CD14-positive monocyte (primary cell): ENCODE data around the gene RHOV. TPM values are rescaled to one million over a fixed set of nuclear protein-coding genes. Genes with fewer than 3 reads are reported as not detected.

ENCODE experiments used
- DNase-seq, 3 donors: peaks; one replicate each; pipeline ENCODE4 v3.0.0-alpha.2; 2011 to 2022
- H2AFZ ChIP-seq: 2 replicates; pipeline ENCODE4 v1.6.0; 2012; ENCODE audit warnings: mild to moderate bottlenecking, low read depth, low read length, inconsistent platforms; ENCODE audit not compliant: insufficient read depth, poor library complexity, severe bottlenecking
- H3K27ac ChIP-seq, 2 donors: 1 replicate in 1 of 2; 2 replicates in 1 of 2; pipeline ENCODE4 v1.5.1; 2012 to 2013; ENCODE audit warnings: low read length in 2 of 2, control low read depth in 1 of 2, inconsistent platforms in 1 of 2, low read depth in 1 of 2, mild to moderate bottlenecking in 1 of 2
- H3K27me3 ChIP-seq, 2 donors: one replicate each; pipeline versions ENCODE4 v1.6.0 to v1.6.1; 2011 to 2013; ENCODE audit warnings: low read length in 2 of 2; ENCODE audit not compliant: control insufficient read depth in 2 of 2, insufficient read depth in 2 of 2
- H3K36me3 ChIP-seq, 2 donors: replicated peaks in 1 of 2; 1 replicate in 1 of 2; 2 replicates in 1 of 2; pipeline versions ENCODE4 v1.5.1 to v1.6.1; 2012 to 2013; ENCODE audit warnings: low read length in 2 of 2, control low read depth in 1 of 2, inconsistent platforms in 1 of 2, mild to moderate bottlenecking in 1 of 2; ENCODE audit not compliant: insufficient read depth in 2 of 2, control insufficient read depth in 1 of 2
- H3K4me1 ChIP-seq, 2 donors: 1 replicate in 1 of 2; 2 replicates in 1 of 2; pipeline versions ENCODE4 v1.5.1 to v1.6.1; 2012 to 2013; ENCODE audit warnings: low read length in 2 of 2, control low read depth in 1 of 2, inconsistent platforms in 1 of 2, mild to moderate bottlenecking in 1 of 2, moderate library complexity in 1 of 2; ENCODE audit not compliant: insufficient read depth in 2 of 2, control insufficient read depth in 1 of 2
- H3K4me2 ChIP-seq: replicated peaks from 2 replicates; pipeline ENCODE3; 2012; ENCODE audit warnings: low read length, moderate library complexity, mild to moderate bottlenecking; ENCODE audit not compliant: poor library complexity, severe bottlenecking; ENCODE audit errors: extremely low read depth
- H3K4me3 ChIP-seq, 3 experiments: fragments of 200-600 bp in 1 of 3; sonication (generic) in 1 of 3; replicated peaks in 1 of 3; 1 replicate in 2 of 3; 2 replicates in 1 of 3; pipeline ENCODE4 v1.5.1; 2011 to 2013; ENCODE audit warnings: low read length in 3 of 3, mild to moderate bottlenecking in 3 of 3, control low read depth in 2 of 3, low read depth in 2 of 3, inconsistent platforms in 1 of 3, moderate library complexity in 1 of 3
- H3K79me2 ChIP-seq: 2 replicates; pipeline ENCODE4 v1.6.0; 2012; ENCODE audit warnings: mild to moderate bottlenecking, control low read depth, inconsistent platforms, low read length, moderate library complexity; ENCODE audit not compliant: insufficient read depth
- H3K9ac ChIP-seq: 2 replicates; pipeline ENCODE4 v1.6.0; 2017; ENCODE audit warnings: low read length, mild to moderate bottlenecking; ENCODE audit not compliant: insufficient read depth, poor library complexity, severe bottlenecking
- H3K9me3 ChIP-seq, 2 donors: replicated peaks in 1 of 2; 1 replicate in 1 of 2; 2 replicates in 1 of 2; pipeline versions ENCODE4 v1.5.1 to v1.6.1; 2012 to 2013; ENCODE audit warnings: low read length in 2 of 2, control low read depth in 1 of 2; ENCODE audit not compliant: control insufficient read depth in 1 of 2, insufficient read depth in 1 of 2
- H4K20me1 ChIP-seq: 2 replicates; pipeline ENCODE4 v1.6.0; 2012; ENCODE audit warnings: mild to moderate bottlenecking, low read length, control low read depth, moderate library complexity; ENCODE audit not compliant: insufficient read depth
- H3K27ac Mint-ChIP-seq, 7 donors: one replicate each; pipeline ENCODE4 v1.8.0; 2020; ENCODE audit warnings: mild to moderate bottlenecking in 7 of 7, mixed read lengths in 7 of 7, moderate library complexity in 6 of 7, inconsistent platforms in 2 of 7
- H3K27me3 Mint-ChIP-seq, 3 donors: one replicate each; pipeline ENCODE4 v1.8.0; 2021 to 2022; ENCODE audit warnings: low read depth in 3 of 3, mild to moderate bottlenecking in 3 of 3, mixed read lengths in 3 of 3, moderate library complexity in 3 of 3, inconsistent platforms in 1 of 3
- H3K36me3 Mint-ChIP-seq, 2 donors: one replicate each; pipeline ENCODE4 v1.8.0; 2020; ENCODE audit warnings: mixed read lengths in 2 of 2, inconsistent platforms in 1 of 2, mild to moderate bottlenecking in 1 of 2
- H3K4me1 Mint-ChIP-seq: one replicate; pipeline ENCODE4 v1.8.0; 2020; ENCODE audit warnings: mild to moderate bottlenecking, mixed read lengths
- H3K4me3 Mint-ChIP-seq, 2 donors: one replicate each; pipeline ENCODE4 v1.8.0; 2020; ENCODE audit warnings: mild to moderate bottlenecking in 2 of 2, mixed read lengths in 2 of 2, moderate library complexity in 1 of 2
- H3K9me3 Mint-ChIP-seq, 7 donors: one replicate each; pipeline ENCODE4 v1.8.0; 2020 to 2022; ENCODE audit warnings: mixed read lengths in 7 of 7, mild to moderate bottlenecking in 6 of 7, moderate library complexity in 6 of 7, inconsistent platforms in 2 of 7
- WGBS: methylation state at CpG from one replicate; pipeline ENCODE4 v1.1.5; 2013; ENCODE audit warnings: missing lambda C conversion rate; ENCODE audit not compliant: insufficient coverage; 5-methylcytosine and 5-hydroxymethylcytosine counted together
- intact Hi-C, 2 donors: fragments of 100-400 bp; cut with micrococcal nuclease; formaldehyde crosslinking; loops; one replicate each; pipeline versions ENCODE4 v1.15.0 to v1.15.1; 2023
- polyA plus RNA-seq, 3 donors: library from polyadenylated mRNA; depleted of rRNA in 1 of 3; unstranded in 2 of 3; stranded (reverse) in 1 of 3; fragments of 300-500 nt in 2 of 3; fragments of >200 nt in 1 of 3; fragmentation: Illumina TruSeq in 2 of 3; gene quantifications; 1 replicate in 2 of 3; 2 replicates in 1 of 3; pipeline ENCODE4 v1.2.3, GENCODE V29; 2012 to 2021
- TF ChIP-seq, protein P1 (sequence below): fragments of 200-600 bp; IDR thresholded peaks from one replicate; pipeline ENCODE4 v1.8.0; 2022; ENCODE audit warnings: antibody characterized with exemption, mild to moderate bottlenecking

Gene RHOV
- polyA plus RNA-seq, 3 donors: 0.08 TPM; not detected in 2

GRCh38 chr15:40893019-40893670 lies 19.1 kb upstream of the RHOV start:
- intact Hi-C loops: loop anchor here (10.0 kb wide), 2 partner anchors 88 to 198 kb away; partner anchors contain the start of genes DNAJC17 (in 1 of the 2), RAD51 (in 1 of the 2) and ZFYVE19 (in 1 of the 2)
- H4K20me1 ChIP-seq: peaks cover 16% of the 10 kb centered on the region
- no peaks in the 10 kb centered on the region for H3K27me3 ChIP-seq
- peaks cover 1 to 14% (median 7%) of the 10 kb centered on the region in 3 donors for H3K27me3 Mint-ChIP-seq
- WGBS: 72% methylated on average over 21 of the region's 22 CpGs
- peaks cover 0 to 2% (median 0%) of the 10 kb centered on the region in 7 donors for H3K9me3 Mint-ChIP-seq
- peaks cover 24 to 35% of the 10 kb centered on the region in 2 donors for H3K4me1 ChIP-seq
- H3K4me3 ChIP-seq: no peak overlapping the region
- H3K27ac Mint-ChIP-seq: peak overlapping the region in 5 of 7 donors; percentile 50 to 100 (median 63)
- DNase-seq: peak in 2 of 3 donors; percentile 37 to 79
- peaks cover 31% of the 10 kb centered on the region for H3K4me1 Mint-ChIP-seq
- TF ChIP-seq, protein P1, sequence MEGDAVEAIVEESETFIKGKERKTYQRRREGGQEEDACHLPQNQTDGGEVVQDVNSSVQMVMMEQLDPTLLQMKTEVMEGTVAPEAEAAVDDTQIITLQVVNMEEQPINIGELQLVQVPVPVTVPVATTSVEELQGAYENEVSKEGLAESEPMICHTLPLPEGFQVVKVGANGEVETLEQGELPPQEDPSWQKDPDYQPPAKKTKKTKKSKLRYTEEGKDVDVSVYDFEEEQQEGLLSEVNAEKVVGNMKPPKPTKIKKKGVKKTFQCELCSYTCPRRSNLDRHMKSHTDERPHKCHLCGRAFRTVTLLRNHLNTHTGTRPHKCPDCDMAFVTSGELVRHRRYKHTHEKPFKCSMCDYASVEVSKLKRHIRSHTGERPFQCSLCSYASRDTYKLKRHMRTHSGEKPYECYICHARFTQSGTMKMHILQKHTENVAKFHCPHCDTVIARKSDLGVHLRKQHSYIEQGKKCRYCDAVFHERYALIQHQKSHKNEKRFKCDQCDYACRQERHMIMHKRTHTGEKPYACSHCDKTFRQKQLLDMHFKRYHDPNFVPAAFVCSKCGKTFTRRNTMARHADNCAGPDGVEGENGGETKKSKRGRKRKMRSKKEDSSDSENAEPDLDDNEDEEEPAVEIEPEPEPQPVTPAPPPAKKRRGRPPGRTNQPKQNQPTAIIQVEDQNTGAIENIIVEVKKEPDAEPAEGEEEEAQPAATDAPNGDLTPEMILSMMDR: no peak
- H3K79me2 ChIP-seq: peaks cover 37% of the 10 kb centered on the region
- no peak overlapping the region for H3K9ac ChIP-seq
- no peak overlapping the region for H3K27ac ChIP-seq
- H3K36me3 ChIP-seq: peaks cover 14 to 28% of the 10 kb centered on the region in 2 donors
- H2AFZ ChIP-seq: peak overlapping the region; percentile 95
- H3K9me3 ChIP-seq: no peaks in the 10 kb centered on the region
- peaks cover 19 to 24% of the 10 kb centered on the region in 2 donors for H3K36me3 Mint-ChIP-seq
- peak overlapping the region; percentile 30 to 45 for H3K4me3 Mint-ChIP-seq
- peak overlapping the region; percentile 93 for H3K4me2 ChIP-seq

DNA sequence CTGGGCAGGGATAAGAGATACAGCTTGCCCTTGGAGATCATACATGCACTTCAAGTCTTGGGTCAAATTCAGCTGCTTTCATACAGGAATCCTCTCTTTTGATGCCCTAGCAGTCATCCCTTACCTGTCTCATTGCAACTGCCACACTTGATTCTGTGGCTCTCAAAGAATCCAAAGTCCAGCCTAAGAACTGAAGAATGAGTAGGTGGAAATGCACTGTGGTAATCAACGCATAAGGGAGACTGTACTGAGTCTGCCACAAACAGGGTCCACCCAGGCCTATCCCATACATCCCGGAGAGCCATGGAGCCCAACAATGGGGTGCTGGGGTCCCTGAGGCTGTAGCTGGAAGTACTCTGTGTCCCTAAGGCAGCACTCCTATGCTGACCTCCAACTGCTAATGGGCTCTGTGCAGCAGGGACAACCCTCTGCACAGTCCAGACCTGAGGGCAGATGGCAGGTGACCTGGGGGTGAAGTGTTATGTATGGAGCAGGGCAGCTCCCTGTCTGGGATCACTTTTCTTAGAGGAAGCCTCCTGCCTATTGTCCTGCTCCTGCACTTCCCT lies 18.5 kb upstream of the RHOV start:
- Mint-ChIP-seq H3K27me3 (peaks cover 2 to 14% (median 7%) of the 10 kb centered on the region in 3 donors), H3K9me3 (peaks cover 0 to 2% (median 0%) of the 10 kb centered on the region in 7 donors), H3K4me1 (peaks cover 29% of the 10 kb centered on the region), H3K36me3 (peaks cover 14 to 17% of the 10 kb centered on the region in 2 donors), H3K27ac (no peak overlapping the region), H3K4me3 (peak overlapping the region in 1 of 2 donors; percentile 45)
- Histone ChIP-seq H3K27ac (no peak overlapping the region), H3K4me3 (no peak overlapping the region), H3K9ac (no peak overlapping the region), H3K4me2 (no peak overlapping the region), H3K9me3 (no peaks in the 10 kb centered on the region), H2AFZ (no peak overlapping the region), H3K36me3 (peaks cover 10 to 21% of the 10 kb centered on the region in 2 donors), H3K27me3 (no peaks in the 10 kb centered on the region), H3K79me2 (peaks cover 32% of the 10 kb centered on the region), H4K20me1 (peaks cover 16% of the 10 kb centered on the region), H3K4me1 (peaks cover 24 to 35% of the 10 kb centered on the region in 2 donors)
- no CpG with 5 or more reads among the region's 2 CpGs for WGBS
- intact Hi-C loops: loop anchor here (10.0 kb wide), 2 partner anchors 88 to 198 kb away; partner anchors contain the start of genes DNAJC17 (in 1 of the 2), RAD51 (in 1 of the 2) and ZFYVE19 (in 1 of the 2)
- TF ChIP-seq, protein P1: peak; percentile 5
- no peak for DNase-seq
